Esophagus (tissue), 2 donors: ENCODE results near the gene TMEM145. TPM values are rescaled to one million over a fixed set of nuclear protein-coding genes. Genes with fewer than 3 reads are reported as not detected.

Experiments used
- H3K27ac ChIP-seq, 2 donors: one replicate each; pipeline ENCODE4 v1.5.1; 2013; ENCODE audit warnings: low read depth in 2 of 2, mild to moderate bottlenecking in 2 of 2, inconsistent platforms in 1 of 2, low read length in 1 of 2, moderate library complexity in 1 of 2
- H3K27me3 ChIP-seq, 2 donors: one replicate each; pipeline ENCODE4 v1.6.1; 2013; ENCODE audit warnings: low read length in 2 of 2, control low read depth in 1 of 2, mild to moderate bottlenecking in 1 of 2; ENCODE audit not compliant: insufficient read depth in 2 of 2, control insufficient read depth in 1 of 2
- H3K36me3 ChIP-seq, 2 donors: one replicate each; pipeline ENCODE4 v1.6.1; 2013; ENCODE audit warnings: low read length in 1 of 2; ENCODE audit not compliant: control insufficient read depth in 2 of 2, insufficient read depth in 2 of 2
- H3K4me1 ChIP-seq, 2 donors: one replicate each; pipeline ENCODE4 v1.6.1; 2013; ENCODE audit warnings: low read length in 1 of 2; ENCODE audit not compliant: control insufficient read depth in 2 of 2, insufficient read depth in 2 of 2
- H3K4me3 ChIP-seq, 2 donors: one replicate each; pipeline ENCODE4 v1.5.1; 2013; ENCODE audit warnings: low read length in 2 of 2, mild to moderate bottlenecking in 2 of 2, low read depth in 1 of 2, moderate library complexity in 1 of 2
- H3K9me3 ChIP-seq, 2 donors: one replicate each; pipeline ENCODE4 v1.6.1; 2013; ENCODE audit warnings: mild to moderate bottlenecking in 2 of 2, low read depth in 1 of 2, low read length in 1 of 2, moderate library complexity in 1 of 2; ENCODE audit not compliant: control insufficient read depth in 2 of 2, insufficient read depth in 1 of 2
- WGBS, 2 donors: extraction: QIAGEN DNeasy Blood & Tissue Kit; methylation state at CpG; one replicate each; pipeline ENCODE4 v1.1.7; 2013; 5-methylcytosine and 5-hydroxymethylcytosine counted together
- polyA plus RNA-seq, 2 donors: library from polyadenylated mRNA; stranded (reverse); fragments of 200-250 nt; gene quantifications; one replicate each; pipeline ENCODE4 v1.2.3, GENCODE V29; 2013
- donor health status: healthy with polysubstance abuse.
- donor health status: Bipolar disorder and iron deficiency.

The TMEM145 gene
- polyA plus RNA-seq, 2 donors, result 0.04 to 0.08 TPM

- 87 to 90% methylated on average over 14 to 17 of the region's 17 CpGs for WGBS, 2 donors
These were observed 30.4 kb downstream of the TMEM145 start for GRCh38 chr19:42343344-42344110.

GRCh38 chr19:42344336-42344893 is 31.3 kb downstream of the TMEM145 start:
- no peaks in the 10 kb centered on the region for H3K27me3 ChIP-seq
- H3K4me1 ChIP-seq, result peaks cover 0 to 4% of the 10 kb centered on the region in 2 donors
- H3K4me3 ChIP-seq, result no peak overlapping the region
- WGBS, 2 donors, result 85 to 91% methylated on average over 17 to 18 of the region's 18 CpGs
- peaks cover 0 to 12% of the 10 kb centered on the region in 2 donors for H3K36me3 ChIP-seq
- no peaks in the 10 kb centered on the region for H3K9me3 ChIP-seq
- no peak overlapping the region for H3K27ac ChIP-seq

More at GRCh38 chr19:42343344-42344110, 30.4 kb downstream of the TMEM145 start:
- Histone ChIP-seq H3K4me3 (no peak overlapping the region), H3K4me1 (peaks cover 0 to 4% of the 10 kb centered on the region in 2 donors), H3K9me3 (no peaks in the 10 kb centered on the region), H3K36me3 (peaks cover 0 to 12% of the 10 kb centered on the region in 2 donors), H3K27ac (no peak overlapping the region), H3K27me3 (no peaks in the 10 kb centered on the region)

- WGBS, 2 donors, result 82 to 86% methylated on average over 6 of the region's 6 CpGs
- Histone ChIP-seq H3K27me3 (no peaks in the 10 kb centered on the region), H3K4me1 (peaks cover 0 to 4% of the 10 kb centered on the region in 2 donors), H3K9me3 (no peaks in the 10 kb centered on the region), H3K36me3 (peaks cover 0 to 16% of the 10 kb centered on the region in 2 donors), H3K27ac (no peak overlapping the region), H3K4me3 (no peak overlapping the region)
These were observed 32.2 kb downstream of the TMEM145 start for GRCh38 chr19:42345191-42345812.

- peaks cover 0 to 16% of the 10 kb centered on the region in 2 donors for H3K36me3 ChIP-seq
- H3K27me3 ChIP-seq, result no peaks in the 10 kb centered on the region
- WGBS, 2 donors, result 97 to 99% methylated on average over 14 of the region's 14 CpGs
- no peaks in the 10 kb centered on the region for H3K9me3 ChIP-seq
- peaks cover 3 to 7% of the 10 kb centered on the region in 2 donors for H3K4me1 ChIP-seq
- no peak overlapping the region for H3K4me3 ChIP-seq
- H3K27ac ChIP-seq, result no peak overlapping the region
These were observed 35.1 kb downstream of the TMEM145 start for GRCh38 chr19:42348211-42348610.

- H3K27me3 ChIP-seq, result no peaks in the 10 kb centered on the region
- H3K36me3 ChIP-seq, result peaks cover 0 to 24% of the 10 kb centered on the region in 2 donors
- H3K9me3 ChIP-seq, result no peaks in the 10 kb centered on the region
- no peak overlapping the region for H3K4me3 ChIP-seq
- H3K27ac ChIP-seq, result no peak overlapping the region
- 95 to 96% methylated on average over 14 of the region's 14 CpGs for WGBS, 2 donors
- H3K4me1 ChIP-seq, result peaks cover 3 to 7% of the 10 kb centered on the region in 2 donors
These were observed 36.4 kb downstream of the TMEM145 start for GRCh38 chr19:42349378-42350107.

- no peaks in the 10 kb centered on the region for H3K27me3 ChIP-seq
- H3K27ac ChIP-seq, result no peak overlapping the region
- H3K4me1 ChIP-seq, result peaks cover 3 to 7% of the 10 kb centered on the region in 2 donors
- H3K9me3 ChIP-seq, result no peaks in the 10 kb centered on the region
- H3K4me3 ChIP-seq, result no peak overlapping the region
- WGBS, 2 donors, result 90 to 97% methylated on average over 3 of the region's 3 CpGs
- peaks cover 0 to 28% of the 10 kb centered on the region in 2 donors for H3K36me3 ChIP-seq
These were observed 37.3 kb downstream of the TMEM145 start for GRCh38 chr19:42350417-42350816.

- Histone ChIP-seq H3K27ac (no peak overlapping the region), H3K36me3 (peaks cover 0 to 34% of the 10 kb centered on the region in 2 donors), H3K4me1 (peaks cover 3 to 7% of the 10 kb centered on the region in 2 donors), H3K27me3 (no peaks in the 10 kb centered on the region), H3K9me3 (no peaks in the 10 kb centered on the region), H3K4me3 (no peak overlapping the region)
- 91 to 94% methylated on average over 20 to 21 of the region's 21 CpGs for WGBS, 2 donors
These were observed 38.1 kb downstream of the TMEM145 start for GRCh38 chr19:42351079-42351735.

GRCh38 chr19:42352301-42353259 is 39.5 kb downstream of the TMEM145 start:
- Histone ChIP-seq H3K36me3 (peaks cover 0 to 43% of the 10 kb centered on the region in 2 donors), H3K4me3 (no peak overlapping the region), H3K27me3 (no peaks in the 10 kb centered on the region), H3K27ac (no peak overlapping the region), H3K4me1 (peaks cover 3 to 7% of the 10 kb centered on the region in 2 donors), H3K9me3 (no peaks in the 10 kb centered on the region)
- 77 to 78% methylated on average over 31 of the region's 31 CpGs for WGBS, 2 donors
